Stimulated activated CD4-positive, alpha-beta T cell treated with anti-CD3 and anti-CD28 coated beads, Interleukin-2, amount 100 ng/mL, for 48 hours (primary cell): ENCODE results near the gene ANKRD42.

ENCODE experiments used
- DNase-seq, 2 donors: peaks; one replicate each; pipeline ENCODE4 v3.0.0-alpha.2; 2020

Gene ANKRD42

GRCh38 chr11:83193315-83194280 lies at the start of gene ANKRD42:
TSS of gene ANKRD42 (plus strand) at chr11:83193712. CDS start at chr11:83194671, 959 bp downstream.
- peak; percentile 74 to 87 for DNase-seq

GRCh38 chr11:83147895-83148294 lies 45.6 kb upstream of the ANKRD42 start:
- no peak for DNase-seq

- no peak for DNase-seq
Measured at GRCh38 chr11:83150450-83150849, 43.1 kb upstream of the ANKRD42 start.

GRCh38 chr11:83151274-83151977 lies 42.1 kb upstream of the ANKRD42 start:
- no peak for DNase-seq

DNA sequence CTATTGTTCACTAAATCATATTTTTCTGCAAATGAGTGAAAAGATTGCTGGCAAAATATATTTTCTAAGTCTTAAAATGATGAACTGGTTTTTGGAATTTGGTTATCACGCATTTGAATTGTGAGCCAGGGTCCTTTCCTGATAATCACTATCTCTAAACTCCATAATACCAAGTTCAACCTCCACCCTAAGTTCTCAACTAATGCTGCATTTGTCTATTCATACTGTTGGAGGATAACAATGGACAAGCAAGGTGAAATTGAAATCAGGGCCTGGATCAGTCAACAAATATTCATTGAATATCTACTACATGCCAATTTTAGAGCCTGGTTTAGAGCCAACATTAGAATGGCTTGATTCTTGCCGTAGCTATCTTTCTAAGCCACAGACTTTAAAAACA lies 41.2 kb upstream of the ANKRD42 start:
- no peak for DNase-seq

DNA sequence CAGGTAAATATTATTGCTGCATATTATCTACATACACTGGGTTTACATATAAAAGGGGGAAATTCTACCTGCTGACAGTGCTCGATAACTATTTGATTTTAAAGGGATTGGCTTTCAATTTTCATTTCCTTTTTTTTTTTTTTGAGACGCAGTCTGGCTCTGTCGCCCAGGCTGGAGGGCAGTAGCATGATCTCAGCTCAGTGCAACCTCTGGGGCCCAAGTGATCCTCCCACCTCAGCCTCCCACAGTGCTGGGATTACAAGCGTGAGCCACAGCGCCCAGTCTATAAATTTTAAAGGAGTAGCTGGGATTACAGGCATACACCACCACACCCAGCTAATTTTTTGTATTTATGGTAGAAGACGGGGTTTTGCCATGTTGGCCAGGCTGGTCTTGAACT lies 39.7 kb upstream of the ANKRD42 start:
- DNase-seq, result no peak

- peak in 1 of 2 donors; percentile 21 for DNase-seq
Measured at GRCh38 chr11:83156144-83156995, 37.1 kb upstream of the ANKRD42 start.

GRCh38 chr11:83156996-83157593 lies 36.4 kb upstream of the ANKRD42 start, which contains the start of gene PCF11:
TSS of gene PCF11 (plus strand) at chr11:83157131. CDS start at chr11:83157440, 309 bp downstream.
- DNase-seq, result peak; percentile 91 to 94

DNA sequence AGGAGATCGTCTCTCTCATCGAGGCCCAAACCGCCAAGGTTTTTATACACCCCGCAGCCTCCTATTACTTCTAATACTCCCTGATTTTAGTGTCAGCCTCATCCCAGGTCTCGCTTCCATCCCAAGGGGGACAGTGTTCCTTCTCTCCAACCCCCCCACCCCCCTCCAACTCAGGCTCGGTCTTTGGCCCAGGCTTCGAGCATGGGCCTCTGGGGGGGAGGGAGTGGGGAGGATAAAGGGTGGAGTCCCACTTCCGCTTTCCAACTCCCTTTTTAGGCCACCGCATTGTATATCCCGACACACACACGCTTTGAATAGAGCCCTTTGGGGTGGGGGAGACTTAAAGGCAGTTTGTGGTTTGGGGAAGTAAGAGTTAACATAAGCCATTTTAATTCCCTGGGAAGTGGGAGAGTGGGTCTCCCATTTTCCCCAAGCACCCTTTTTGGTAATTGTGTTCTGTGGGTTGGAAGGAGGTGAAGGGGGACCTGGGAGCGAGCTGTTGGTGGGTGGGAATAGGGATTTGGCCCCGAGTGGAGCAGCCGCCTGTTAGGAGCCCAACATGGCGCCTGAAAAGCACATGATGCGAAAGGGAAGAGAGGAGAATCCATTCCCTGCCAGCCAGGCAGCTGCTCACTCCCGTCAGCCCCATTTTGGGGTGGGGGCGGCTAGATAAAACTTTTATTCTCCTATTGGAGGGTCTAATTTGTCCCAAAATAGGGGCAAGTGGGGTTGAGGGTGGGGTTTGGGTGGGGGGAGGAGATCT lies 35.7 kb upstream of the ANKRD42 start:
- peak; percentile 40 to 43 for DNase-seq

- no peak for DNase-seq
Measured at GRCh38 chr11:83158357-83158786, 35.1 kb upstream of the ANKRD42 start.

DNA sequence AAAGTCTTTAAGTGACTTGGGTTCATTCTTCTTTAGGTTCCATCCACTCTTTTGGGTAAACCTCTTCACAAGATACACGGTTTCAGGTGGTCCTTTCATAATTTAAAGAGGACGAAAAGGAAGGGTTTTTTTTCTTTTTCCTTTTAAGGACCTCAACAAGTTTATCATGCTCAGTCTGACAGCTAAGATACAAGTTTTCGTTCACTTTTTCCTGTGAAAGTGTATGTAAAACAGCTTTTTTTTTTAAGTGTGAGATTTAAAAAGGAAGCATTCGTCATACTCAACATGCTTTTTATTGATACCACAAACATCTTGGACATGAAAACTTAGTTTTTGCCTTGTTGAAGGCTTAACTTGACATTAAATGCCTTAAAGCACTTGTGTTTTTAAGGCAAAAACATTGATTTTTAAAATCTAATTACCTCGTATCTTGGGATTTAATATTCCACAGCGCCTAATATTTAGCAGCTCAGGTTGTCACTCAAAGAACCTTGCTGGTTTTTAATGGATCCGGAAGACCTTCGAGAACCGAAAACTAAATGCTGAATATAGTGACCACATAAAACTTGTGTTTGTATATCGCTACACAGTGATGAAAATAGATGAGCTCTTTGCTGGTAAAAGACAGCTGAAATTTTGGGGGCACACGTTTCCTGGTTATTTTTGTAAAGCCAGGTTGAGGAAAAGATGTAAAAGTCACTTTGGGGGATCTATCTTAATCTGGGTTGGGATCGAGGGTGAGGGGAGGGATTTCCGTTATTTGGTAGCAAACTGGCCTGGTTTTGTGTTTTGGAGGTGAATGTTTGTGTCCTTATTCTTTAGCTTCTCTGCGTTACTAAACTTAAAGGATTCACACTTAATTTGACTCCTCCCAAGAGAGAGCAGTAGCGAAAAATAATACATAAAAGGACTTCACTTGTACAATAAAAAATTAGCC lies 34.3 kb upstream of the ANKRD42 start:
- no peak for DNase-seq

GRCh38 chr11:83159902-83160865 lies 33.3 kb upstream of the ANKRD42 start:
- DNase-seq, result no peak

GRCh38 chr11:83161610-83162199 lies 31.8 kb upstream of the ANKRD42 start:
- no peak for DNase-seq

DNA sequence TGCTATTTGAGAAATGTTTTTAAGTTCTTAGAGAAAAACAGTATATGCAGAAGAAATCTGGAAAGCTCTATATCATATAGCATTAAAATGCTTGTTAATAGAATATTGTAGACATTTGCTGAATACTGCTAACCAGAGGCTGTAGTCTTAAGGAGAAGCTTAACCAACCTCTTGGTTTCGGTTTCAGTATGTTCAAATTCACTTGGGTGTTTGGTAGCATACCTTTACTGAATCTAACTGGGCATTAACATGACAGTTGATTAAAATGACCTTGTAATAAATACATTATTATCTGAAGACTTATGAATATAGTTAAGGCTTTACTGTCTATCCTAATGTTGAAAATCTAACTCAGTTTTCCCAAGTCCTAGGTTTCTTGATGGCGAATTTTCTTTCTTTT lies 31.1 kb upstream of the ANKRD42 start:
- no peak for DNase-seq

DNA sequence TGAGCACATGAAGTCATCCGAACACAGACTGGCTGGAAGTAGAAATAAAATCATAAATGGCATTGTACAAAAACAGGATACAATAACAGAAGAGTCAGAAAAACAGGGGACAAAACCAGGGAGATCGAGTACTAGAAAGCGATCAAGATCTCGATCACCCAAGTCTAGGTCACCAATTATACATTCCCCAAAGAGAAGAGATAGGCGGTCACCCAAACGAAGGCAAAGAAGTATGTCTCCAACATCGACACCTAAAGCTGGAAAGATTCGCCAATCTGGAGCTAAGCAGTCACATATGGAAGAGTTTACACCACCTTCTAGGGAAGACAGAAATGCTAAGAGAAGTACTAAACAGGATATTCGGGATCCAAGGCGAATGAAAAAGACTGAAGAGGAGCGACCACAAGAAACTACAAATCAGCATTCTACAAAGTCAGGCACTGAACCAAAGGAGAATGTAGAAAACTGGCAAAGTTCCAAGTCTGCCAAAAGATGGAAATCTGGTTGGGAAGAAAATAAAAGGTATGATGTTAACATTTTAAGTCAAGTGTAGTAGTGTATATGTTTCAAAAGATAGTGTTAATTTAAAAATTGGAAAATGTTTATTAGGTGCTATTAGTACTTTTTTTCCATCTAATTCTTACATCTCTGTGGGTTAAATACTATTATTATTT lies 27.2 kb upstream of the ANKRD42 start:
- DNase-seq, result no peak

- DNase-seq, result no peak
Measured at GRCh38 chr11:83168756-83169155, 24.8 kb upstream of the ANKRD42 start.

DNA sequence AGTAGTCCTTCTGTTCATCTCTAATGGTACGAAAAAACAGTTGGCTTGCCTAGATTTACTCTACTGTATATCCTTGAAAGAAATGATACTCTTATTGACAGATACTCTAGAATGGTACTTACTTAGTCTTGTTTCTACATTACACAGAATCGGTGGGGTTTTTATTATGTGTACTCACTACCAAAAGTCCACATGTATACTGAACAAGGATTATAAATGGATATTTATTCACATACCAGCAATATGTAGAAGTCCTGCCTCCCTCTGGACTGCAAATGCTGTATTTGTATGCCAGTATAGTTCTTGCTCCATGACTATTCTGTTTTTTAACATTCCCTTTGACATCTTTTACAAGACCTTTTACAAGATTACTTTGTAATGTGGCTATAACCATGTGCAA lies 22.6 kb upstream of the ANKRD42 start:
- DNase-seq, result no peak

- DNase-seq, result no peak
Measured at GRCh38 chr11:83172551-83172950, 21.0 kb upstream of the ANKRD42 start.
